ENCODE results near the gene DDAH1.
A peak's percentile ranks its signal among the peaks of the same experiment; 100 is the strongest.

The DDAH1 gene

GRCh38 chr1:85296980-85297379 is 168.0 kb downstream of the DDAH1 start:
- TF ChIP-seq CTCF (IDR thresholded peaks at IDR 0.05; ENCODE audit: low read depth, low read length, missing control alignments), result no peak
- in situ Hi-C loops (cut with HindIII; ENCODE audit: low sequenced_read_pairs), result no loop called here
- DNase-seq (ENCODE audit: low read depth), result no peak
- no peak overlapping the region for H3K4me3 ChIP-seq (ENCODE audit: low read depth, low read length)

DNA sequence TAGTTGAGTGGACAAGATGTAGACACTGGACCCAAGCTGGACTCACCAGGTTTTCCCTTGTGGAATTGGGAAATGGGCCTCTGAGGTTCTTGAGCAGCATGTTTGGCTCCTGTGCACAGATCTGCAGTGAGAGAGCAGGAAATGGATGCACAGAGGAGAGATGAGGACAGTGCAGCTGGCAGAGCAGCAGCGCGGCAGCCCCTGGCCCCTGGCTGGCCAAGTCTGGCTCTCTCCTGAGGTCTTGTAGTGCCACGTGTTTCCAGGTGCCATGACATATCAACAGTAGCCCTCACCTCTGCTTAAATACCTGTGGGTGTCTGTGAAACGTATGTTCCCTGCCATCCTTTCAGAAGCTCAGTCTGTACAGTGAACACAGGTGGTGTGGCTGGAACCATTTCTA is 169.3 kb downstream of the DDAH1 start:
- in situ Hi-C loops (cut with HindIII; ENCODE audit: low sequenced_read_pairs), result no loop called here
- no peak for DNase-seq (ENCODE audit: low read depth)
- TF ChIP-seq CTCF (IDR thresholded peaks at IDR 0.05; ENCODE audit: low read depth, low read length, missing control alignments), result no peak
- no peak overlapping the region for H3K4me3 ChIP-seq (ENCODE audit: low read depth, low read length)

DNA sequence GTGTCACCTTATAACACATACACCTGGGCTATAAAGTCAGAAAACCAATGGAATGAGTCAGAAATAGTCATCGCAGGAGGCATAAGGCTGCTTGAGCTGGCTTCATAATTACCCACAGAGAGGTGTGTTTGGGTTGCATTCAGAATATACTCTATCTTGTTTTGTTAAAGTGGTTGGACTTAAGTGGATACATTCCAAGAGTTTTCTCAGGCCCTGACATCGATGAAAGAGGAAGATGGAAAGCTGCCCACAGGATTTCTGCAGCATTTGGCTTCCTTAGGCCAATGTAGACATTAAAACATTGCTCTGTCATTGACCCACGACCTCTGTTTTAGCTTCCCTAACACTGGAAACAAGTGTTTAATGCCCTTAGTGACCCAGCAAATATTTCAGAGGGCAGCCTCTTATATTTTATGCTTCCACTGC is 169.9 kb downstream of the DDAH1 start:
- peak; percentile 63 for DNase-seq (ENCODE audit: low read depth)
- TF ChIP-seq CTCF (IDR thresholded peaks at IDR 0.05; ENCODE audit: low read depth, low read length, missing control alignments), result no peak
- in situ Hi-C loops (cut with HindIII; ENCODE audit: low sequenced_read_pairs), result no loop called here
- H3K4me3 ChIP-seq (ENCODE audit: low read depth, low read length), result no peak overlapping the region

DNA sequence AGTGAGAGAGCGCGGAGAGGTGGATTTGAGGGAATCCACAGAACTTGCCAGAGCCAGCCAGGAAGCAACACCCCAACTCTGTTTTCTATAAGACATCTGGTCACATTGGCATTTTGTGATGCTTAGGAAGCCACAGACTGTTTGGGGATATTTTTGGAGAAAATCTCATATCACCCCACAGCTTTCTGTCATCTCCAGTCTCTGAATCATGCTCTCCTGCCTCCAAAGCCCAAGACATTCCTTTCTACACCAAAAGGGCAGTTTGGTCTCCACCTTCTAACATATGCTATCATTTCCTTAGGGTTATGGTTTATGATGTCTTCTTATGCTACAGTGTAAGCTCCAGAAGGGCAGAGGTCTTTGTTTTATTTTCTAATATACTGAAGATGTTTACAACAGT is 174.1 kb downstream of the DDAH1 start:
- H3K4me3 ChIP-seq (ENCODE audit: low read depth, low read length), result no peak overlapping the region
- TF ChIP-seq CTCF (IDR thresholded peaks at IDR 0.05; ENCODE audit: low read depth, low read length, missing control alignments), result no peak
- no peak for DNase-seq (ENCODE audit: low read depth)
- in situ Hi-C loops (cut with HindIII; ENCODE audit: low sequenced_read_pairs), result no loop called here

DNA sequence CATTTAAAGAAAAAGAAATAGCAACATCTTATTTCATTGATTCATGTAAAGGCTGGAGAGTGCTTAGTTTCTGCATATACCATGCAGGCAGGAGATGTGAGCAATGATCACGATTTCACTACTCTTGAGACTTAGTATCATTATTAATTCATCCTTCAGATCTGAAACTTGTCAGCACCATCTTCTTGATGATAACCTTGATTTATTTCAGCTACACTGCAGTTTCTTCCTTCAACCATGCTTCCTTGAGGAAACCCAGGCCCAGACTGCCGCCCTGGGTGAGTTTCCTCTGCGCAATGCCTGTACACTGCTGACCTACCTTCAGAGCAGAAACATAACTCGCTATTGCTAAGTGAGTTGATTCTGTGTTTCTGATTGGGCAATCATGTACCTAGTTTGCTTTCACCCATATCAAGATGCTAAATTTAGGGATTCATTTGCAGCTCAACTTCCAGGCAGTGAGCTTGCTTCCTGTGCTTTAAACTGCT is 175.1 kb downstream of the DDAH1 start:
- H3K4me3 ChIP-seq (ENCODE audit: low read depth, low read length), result no peak overlapping the region
- no peak for TF ChIP-seq CTCF (IDR thresholded peaks at IDR 0.05; ENCODE audit: low read depth, low read length, missing control alignments)
- no peak for DNase-seq (ENCODE audit: low read depth)

GRCh38 chr1:85289207-85289847 is 175.6 kb downstream of the DDAH1 start:
- TF ChIP-seq CTCF (IDR thresholded peaks at IDR 0.05; ENCODE audit: low read depth, low read length, missing control alignments), result no peak
- H3K4me3 ChIP-seq (ENCODE audit: low read depth, low read length), result no peak overlapping the region
- DNase-seq (ENCODE audit: low read depth), result peak; percentile 81
- in situ Hi-C loops (cut with HindIII; ENCODE audit: low sequenced_read_pairs), result no loop called here

More for the DNA sequence above, 175.1 kb downstream of the DDAH1 start:
- in situ Hi-C loops (cut with HindIII; ENCODE audit: low sequenced_read_pairs), result no loop called here

All from astrocyte of the cerebellum (primary cell).